ENCODE results near the gene ZNF14. TPM values are rescaled to one million over a fixed set of nuclear protein-coding genes. Genes with fewer than 3 reads are reported as not detected.
"Not testable (repeated sequence)": the region's sequence is repeated elsewhere in the genome, so short reads cannot be mapped to it uniquely, and the experiment has no call there.

The ZNF14 gene
- total RNA-seq, 1 donor from 2014 or later, result 6.4 TPM

- intact Hi-C loops (cut with DNase I), result no loop called here
- peaks cover 14% of the 10 kb centered on the region for H3K9me3 ChIP-seq
- H3K27ac ChIP-seq, result no peak overlapping the region
- DNase-seq, result no peak
- no peaks in the 10 kb centered on the region for H3K4me1 ChIP-seq
- H3K4me3 ChIP-seq, result no peak overlapping the region
- H3K27me3 ChIP-seq, result no peaks in the 10 kb centered on the region
- TF ChIP-seq, protein P1, sequence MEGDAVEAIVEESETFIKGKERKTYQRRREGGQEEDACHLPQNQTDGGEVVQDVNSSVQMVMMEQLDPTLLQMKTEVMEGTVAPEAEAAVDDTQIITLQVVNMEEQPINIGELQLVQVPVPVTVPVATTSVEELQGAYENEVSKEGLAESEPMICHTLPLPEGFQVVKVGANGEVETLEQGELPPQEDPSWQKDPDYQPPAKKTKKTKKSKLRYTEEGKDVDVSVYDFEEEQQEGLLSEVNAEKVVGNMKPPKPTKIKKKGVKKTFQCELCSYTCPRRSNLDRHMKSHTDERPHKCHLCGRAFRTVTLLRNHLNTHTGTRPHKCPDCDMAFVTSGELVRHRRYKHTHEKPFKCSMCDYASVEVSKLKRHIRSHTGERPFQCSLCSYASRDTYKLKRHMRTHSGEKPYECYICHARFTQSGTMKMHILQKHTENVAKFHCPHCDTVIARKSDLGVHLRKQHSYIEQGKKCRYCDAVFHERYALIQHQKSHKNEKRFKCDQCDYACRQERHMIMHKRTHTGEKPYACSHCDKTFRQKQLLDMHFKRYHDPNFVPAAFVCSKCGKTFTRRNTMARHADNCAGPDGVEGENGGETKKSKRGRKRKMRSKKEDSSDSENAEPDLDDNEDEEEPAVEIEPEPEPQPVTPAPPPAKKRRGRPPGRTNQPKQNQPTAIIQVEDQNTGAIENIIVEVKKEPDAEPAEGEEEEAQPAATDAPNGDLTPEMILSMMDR (IDR thresholded peaks at IDR 0.05), result no peak
- ATAC-seq, result no peak
- no peaks in the 10 kb centered on the region for H3K36me3 ChIP-seq
These were observed 45.8 kb downstream of the ZNF14 start for GRCh38 chr19:19687090-19687489.

GRCh38 chr19:19686580-19686979, 46.3 kb downstream of the ZNF14 start:
- ATAC-seq, result no peak
- intact Hi-C loops (cut with DNase I), result no loop called here
- TF ChIP-seq, protein P1 (IDR thresholded peaks at IDR 0.05), result no peak
- Histone ChIP-seq H3K27ac (no peak overlapping the region), H3K4me3 (no peak overlapping the region), H3K27me3 (no peaks in the 10 kb centered on the region), H3K4me1 (no peaks in the 10 kb centered on the region), H3K36me3 (no peaks in the 10 kb centered on the region), H3K9me3 (peaks cover 14% of the 10 kb centered on the region)
- DNase-seq, result no peak

GRCh38 chr19:19686119-19686518, 46.8 kb downstream of the ZNF14 start:
- H3K9me3 ChIP-seq, result peaks cover 14% of the 10 kb centered on the region
- H3K36me3 ChIP-seq; H3K4me1 ChIP-seq; DNase-seq; H3K27ac ChIP-seq; ATAC-seq; intact Hi-C loops (cut with DNase I); H3K27me3 ChIP-seq; H3K4me3 ChIP-seq: not testable (repeated sequence)

- Histone ChIP-seq H3K9me3 (no peaks in the 10 kb centered on the region), H3K27ac (no peak overlapping the region), H3K4me3 (no peak overlapping the region), H3K27me3 (no peaks in the 10 kb centered on the region), H3K4me1 (no peaks in the 10 kb centered on the region), H3K36me3 (peaks cover 31% of the 10 kb centered on the region)
- ATAC-seq (no peak), DNase-seq (no peak)
- TF ChIP-seq, protein P1 (IDR thresholded peaks at IDR 0.05), result no peak
- intact Hi-C loops (cut with DNase I), result no loop called here
These were observed 53.5 kb downstream of the ZNF14 start for GRCh38 chr19:19679176-19680073.

DNA sequence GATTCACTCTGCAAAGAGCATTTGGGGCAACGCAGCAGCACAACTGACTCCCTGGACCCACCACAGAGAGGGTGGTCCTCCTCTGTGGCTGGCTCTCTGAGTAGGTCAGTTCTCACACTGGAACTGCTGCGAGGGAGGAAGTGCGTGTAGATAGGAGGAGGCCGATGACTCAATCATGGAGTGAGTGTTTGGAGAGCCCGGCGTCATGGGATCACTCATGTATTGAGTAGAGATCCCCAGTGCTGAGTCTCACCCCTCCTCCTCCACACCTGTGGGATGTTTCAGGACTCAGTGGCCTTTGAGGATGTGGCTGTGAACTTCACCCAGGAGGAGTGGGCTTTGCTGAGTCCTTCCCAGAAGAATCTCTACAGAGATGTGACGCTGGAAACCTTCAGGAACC, 55.3 kb downstream of the ZNF14 start:
- ATAC-seq (no peak), DNase-seq (no peak)
- intact Hi-C loops (cut with DNase I), result no loop called here

GRCh38 chr19:19674315-19674714, 58.6 kb downstream of the ZNF14 start:
- no peak overlapping the region for H3K4me3 ChIP-seq
- no peak overlapping the region for H3K27ac ChIP-seq
- peaks cover 10% of the 10 kb centered on the region for H3K4me1 ChIP-seq
- H3K27me3 ChIP-seq, result no peaks in the 10 kb centered on the region
- TF ChIP-seq, protein P1 (IDR thresholded peaks at IDR 0.05), result no peak
- ATAC-seq (no peak), DNase-seq (no peak)
- intact Hi-C loops (cut with DNase I), result no loop called here
- H3K9me3 ChIP-seq, result no peaks in the 10 kb centered on the region
- H3K36me3 ChIP-seq, result peaks cover 19% of the 10 kb centered on the region

More for the DNA sequence above, 55.3 kb downstream of the ZNF14 start:
- H3K4me1 ChIP-seq, result no peaks in the 10 kb centered on the region
- H3K4me3 ChIP-seq, result no peak overlapping the region
- no peak overlapping the region for H3K27ac ChIP-seq
- H3K36me3 ChIP-seq, result peaks cover 31% of the 10 kb centered on the region
- TF ChIP-seq, protein P1 (IDR thresholded peaks at IDR 0.05), result no peak
- H3K27me3 ChIP-seq, result no peaks in the 10 kb centered on the region
- no peaks in the 10 kb centered on the region for H3K9me3 ChIP-seq
